ENCODE results near the gene CDK18. TPM values are rescaled to one million over a fixed set of nuclear protein-coding genes. Genes with fewer than 3 reads are reported as not detected.

The CDK18 gene
- total RNA-seq, 4 donors from 2014 or later: 4.8 to 12.9 (median 9.9) TPM

- no peak for TF ChIP-seq POLR2AphosphoS5 (IDR thresholded peaks at IDR 0.05)
- TF ChIP-seq EP300 (IDR thresholded peaks at IDR 0.05): no peak
- no peak for TF ChIP-seq CTCF (IDR thresholded peaks at IDR 0.05)
- 85% methylated on average over 7 of the region's 7 CpGs for WGBS
- Histone ChIP-seq H3K4me1 (peaks cover 16 to 31% (median 25%) of the 10 kb centered on the region in 4 donors), H3K27me3 (peaks cover 0 to 10% (median 0%) of the 10 kb centered on the region in 4 donors), H3K27ac (replicated peaks in 1 of 4) (no peak overlapping the region), H3K9me3 (no peaks in the 10 kb centered on the region), H3K4me3 (no peak overlapping the region), H3K36me3 (no peaks in the 10 kb centered on the region)
- intact Hi-C loops (cut with DNase I): no loop called here
- no peak for DNase-seq (ENCODE audit: extremely low spot score)
These were observed 7.1 kb upstream of the CDK18 start for GRCh38 chr1:205497351-205497750.

GRCh38 chr1:205499789-205500188, 4.7 kb upstream of the CDK18 start:
- H3K27ac ChIP-seq (replicated peaks in 1 of 4): no peak overlapping the region
- no peak overlapping the region for H3K4me3 ChIP-seq
- H3K9me3 ChIP-seq: no peaks in the 10 kb centered on the region
- H3K27me3 ChIP-seq: no peaks in the 10 kb centered on the region
- H3K36me3 ChIP-seq: no peaks in the 10 kb centered on the region
- TF ChIP-seq EP300 (IDR thresholded peaks at IDR 0.05): no peak
- TF ChIP-seq POLR2A (IDR thresholded peaks at IDR 0.05; ENCODE audit: low read depth): no peak
- TF ChIP-seq CTCF (IDR thresholded peaks at IDR 0.05): no peak
- no peak for TF ChIP-seq POLR2AphosphoS5 (IDR thresholded peaks at IDR 0.05)
- intact Hi-C loops (cut with DNase I): no loop called here
- WGBS: 64% methylated on average over 3 of the region's 3 CpGs
- no peak for DNase-seq (ENCODE audit: extremely low spot score)
- peaks cover 12 to 22% (median 18%) of the 10 kb centered on the region in 4 donors for H3K4me1 ChIP-seq

- DNase-seq (ENCODE audit: extremely low spot score): no peak
- WGBS: 59% methylated on average over 9 of the region's 9 CpGs
- peaks cover 0 to 6% (median 0%) of the 10 kb centered on the region in 4 donors for H3K27me3 ChIP-seq
- intact Hi-C loops (cut with DNase I): no loop called here
- no peaks in the 10 kb centered on the region for H3K36me3 ChIP-seq
- no peak overlapping the region for H3K27ac ChIP-seq (replicated peaks in 1 of 4)
- no peak overlapping the region for H3K4me3 ChIP-seq
- H3K4me1 ChIP-seq: peaks cover 18 to 29% (median 23%) of the 10 kb centered on the region in 4 donors
- H3K9me3 ChIP-seq: no peaks in the 10 kb centered on the region
- no peak for TF ChIP-seq POLR2AphosphoS5 (IDR thresholded peaks at IDR 0.05)
- TF ChIP-seq EP300 (IDR thresholded peaks at IDR 0.05): no peak
- TF ChIP-seq CTCF (IDR thresholded peaks at IDR 0.05): no peak
- no peak for TF ChIP-seq POLR2A (IDR thresholded peaks at IDR 0.05; ENCODE audit: low read depth)
These were observed 3.9 kb upstream of the CDK18 start for GRCh38 chr1:205500240-205501233.

GRCh38 chr1:205502111-205502810, 2.2 kb upstream of the CDK18 start:
- H3K36me3 ChIP-seq: no peaks in the 10 kb centered on the region
- WGBS: 95% methylated on average over 3 of the region's 3 CpGs
- TF ChIP-seq CTCF (IDR thresholded peaks at IDR 0.05): no peak
- no peak for TF ChIP-seq EP300 (IDR thresholded peaks at IDR 0.05)
- TF ChIP-seq POLR2AphosphoS5 (IDR thresholded peaks at IDR 0.05): no peak
- no peak for TF ChIP-seq POLR2A (IDR thresholded peaks at IDR 0.05; ENCODE audit: low read depth)
- H3K4me1 ChIP-seq: peaks cover 21 to 39% (median 34%) of the 10 kb centered on the region in 4 donors
- H3K9me3 ChIP-seq: no peaks in the 10 kb centered on the region
- no peak overlapping the region for H3K4me3 ChIP-seq
- intact Hi-C loops (cut with DNase I): no loop called here
- H3K27me3 ChIP-seq: peaks cover 0 to 13% (median 0%) of the 10 kb centered on the region in 4 donors
- DNase-seq (ENCODE audit: extremely low spot score): no peak
- H3K27ac ChIP-seq (replicated peaks in 1 of 4): no peak overlapping the region
